MV-4-11 (cell line): ENCODE results near the gene RNASE4.
"Not testable (repeated sequence)": the region's sequence is repeated elsewhere in the genome, so short reads cannot be mapped to it uniquely, and the experiment has no call there.

Experiments
- DNase-seq: peaks from one replicate; lab custom pipeline; 2025; lab: John Stamatoyannopoulos, UW

RNASE4 gene

DNA sequence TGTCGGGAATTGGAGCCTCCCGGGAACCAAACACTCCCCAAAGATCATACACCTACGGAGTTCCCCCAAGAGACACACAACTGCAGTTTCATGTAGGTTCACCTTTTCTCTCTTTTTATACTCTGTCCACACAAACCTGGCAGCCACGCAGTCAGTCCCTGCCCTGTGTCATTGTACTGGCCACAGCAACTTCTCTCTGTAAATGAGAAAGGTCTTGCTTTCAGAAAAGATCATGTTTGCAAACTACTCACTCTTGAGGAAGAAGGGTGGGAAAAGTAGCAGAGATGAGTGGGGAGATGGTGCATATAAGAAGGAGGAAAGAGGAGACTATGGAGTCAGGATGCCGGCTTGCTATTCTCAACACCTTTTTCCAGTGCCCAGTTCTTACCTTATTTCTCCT is 14.6 kb downstream of the RNASE4 start:
- DNase-seq: no peak

DNA sequence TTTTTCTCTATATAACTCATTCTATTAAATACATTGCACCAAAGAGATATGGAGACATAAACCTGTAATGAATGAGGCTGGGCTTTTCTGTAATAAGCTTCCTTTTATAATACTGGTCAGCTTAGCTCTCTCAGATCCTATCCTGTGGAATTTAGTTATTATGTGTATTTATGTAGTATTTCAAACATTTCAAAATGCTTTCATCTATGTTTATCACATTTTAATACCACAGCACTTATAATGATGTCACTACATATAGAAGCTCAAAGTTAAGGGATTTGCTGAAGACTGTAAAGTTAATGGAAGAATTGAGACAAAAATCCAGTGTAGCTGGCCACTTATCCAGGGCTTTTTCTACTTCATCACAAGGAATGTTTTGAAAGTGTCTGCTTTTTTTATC is 15.6 kb downstream of the RNASE4 start:
- no peak for DNase-seq

GRCh38 chr14:20700965-20701364 is 16.6 kb downstream of the RNASE4 start:
- not testable (repeated sequence) for DNase-seq

DNA sequence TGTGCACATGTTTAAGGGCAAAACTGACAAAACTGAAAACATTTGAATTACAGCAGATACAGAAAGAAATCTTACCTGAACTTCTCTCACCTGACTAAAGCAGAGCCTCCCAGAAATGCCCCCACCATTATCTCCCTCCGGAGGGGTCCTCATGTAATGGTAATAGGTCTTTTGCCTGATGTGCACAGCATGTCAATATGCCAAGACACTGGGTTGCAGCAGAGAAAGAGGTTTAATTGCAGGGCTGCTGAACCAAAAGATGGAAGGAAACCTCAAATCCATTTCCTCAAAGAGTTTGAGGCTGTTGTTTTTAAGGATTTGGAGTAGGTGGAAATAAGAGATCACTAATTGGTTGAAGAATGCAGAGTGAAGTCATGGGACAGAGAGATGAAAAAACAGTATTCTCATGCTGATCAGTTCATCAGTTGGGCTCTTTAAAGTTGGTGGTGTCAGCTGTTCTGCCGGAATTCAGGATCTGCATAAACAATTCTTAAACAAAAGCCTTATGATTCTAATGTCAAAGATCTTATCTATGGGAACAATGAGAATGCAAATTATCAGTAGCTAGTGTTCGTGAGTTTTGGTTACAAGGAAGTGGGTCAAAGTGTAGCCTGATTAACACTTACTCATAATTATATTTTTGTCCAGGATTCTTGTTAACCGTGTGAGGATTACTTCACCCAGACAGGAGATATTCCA is 22.4 kb downstream of the RNASE4 start:
- no peak for DNase-seq

- no peak for DNase-seq
These were observed 23.3 kb downstream of the RNASE4 start for GRCh38 chr14:20707622-20708021.

GRCh38 chr14:20711261-20711660 is 26.9 kb downstream of the RNASE4 start:
- DNase-seq: no peak

GRCh38 chr14:20711685-20712084 is 27.3 kb downstream of the RNASE4 start:
- DNase-seq: no peak

- no peak for DNase-seq
These were observed 28.5 kb downstream of the RNASE4 start for GRCh38 chr14:20712904-20713303.

DNA sequence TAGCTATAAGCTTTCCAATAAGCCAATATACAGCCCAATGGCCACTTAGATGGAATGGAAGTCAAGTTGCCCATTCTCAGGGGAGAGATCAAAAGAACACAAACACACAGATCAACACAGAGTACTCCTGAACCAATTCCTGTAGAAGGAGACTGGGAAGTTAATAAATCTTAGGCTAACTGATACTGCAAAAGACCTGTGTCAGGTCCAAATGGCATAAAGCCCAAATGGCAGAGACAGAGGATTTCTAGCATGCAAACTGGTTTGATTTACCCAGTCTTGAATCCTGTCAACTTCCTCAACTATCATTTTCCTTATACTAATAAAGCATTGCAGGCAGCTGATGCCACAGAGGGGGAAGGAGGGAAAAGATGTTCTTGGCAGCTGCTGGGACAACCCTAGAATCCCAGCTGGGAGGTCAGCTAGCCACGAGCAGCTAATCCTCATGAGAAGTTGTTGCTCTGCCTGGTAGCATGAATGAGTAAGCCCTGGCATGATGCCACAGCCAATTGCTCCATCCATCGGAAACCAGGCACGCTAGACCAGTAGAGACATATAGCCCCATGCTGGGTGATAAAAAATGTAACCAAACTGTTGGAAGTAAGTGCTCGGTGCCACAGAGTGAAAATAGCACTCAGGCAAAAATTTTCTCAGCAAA is 30.4 kb downstream of the RNASE4 start:
- DNase-seq: peak; percentile 97

GRCh38 chr14:20719777-20720176 is 35.4 kb downstream of the RNASE4 start:
- DNase-seq: no peak

DNA sequence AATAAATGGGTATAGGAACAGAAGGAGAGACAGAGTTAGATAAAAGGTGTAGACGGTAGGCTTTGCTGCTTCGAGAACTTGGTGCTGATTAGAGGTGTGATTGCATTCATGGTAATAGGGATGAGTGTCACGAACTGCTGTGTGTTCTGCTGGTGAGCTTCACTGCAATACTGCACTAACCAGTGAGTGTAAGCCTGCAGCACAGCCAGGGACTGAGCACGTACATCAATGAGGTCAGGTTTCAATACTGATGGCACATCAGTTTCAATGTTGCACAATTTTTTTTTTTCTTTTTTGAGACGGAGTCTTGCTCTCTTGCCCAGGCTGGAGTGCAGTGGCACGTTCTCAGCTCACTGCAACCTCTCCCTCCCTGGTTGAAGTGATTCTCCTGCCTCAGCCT is 36.4 kb downstream of the RNASE4 start:
- DNase-seq: no peak

DNA sequence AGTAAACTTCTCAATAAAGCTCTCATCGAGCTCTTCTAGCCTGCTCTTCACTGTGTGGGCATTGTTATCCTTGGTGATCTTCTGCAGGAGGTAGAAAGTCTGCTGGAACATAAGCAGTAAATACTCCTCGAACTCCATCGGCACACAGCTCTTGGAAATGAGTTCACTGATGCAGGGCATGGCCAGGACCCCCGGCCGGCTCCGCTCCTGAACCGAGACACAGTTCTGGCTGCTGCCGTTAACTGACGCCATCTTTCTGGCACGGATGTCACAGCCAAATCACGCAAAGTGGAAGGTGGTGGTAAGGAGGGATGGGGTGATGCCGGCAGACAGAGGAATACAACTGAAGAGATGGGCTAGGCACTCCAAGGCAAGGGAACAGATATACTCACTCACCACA is 37.7 kb downstream of the RNASE4 start:
- no peak for DNase-seq

DNA sequence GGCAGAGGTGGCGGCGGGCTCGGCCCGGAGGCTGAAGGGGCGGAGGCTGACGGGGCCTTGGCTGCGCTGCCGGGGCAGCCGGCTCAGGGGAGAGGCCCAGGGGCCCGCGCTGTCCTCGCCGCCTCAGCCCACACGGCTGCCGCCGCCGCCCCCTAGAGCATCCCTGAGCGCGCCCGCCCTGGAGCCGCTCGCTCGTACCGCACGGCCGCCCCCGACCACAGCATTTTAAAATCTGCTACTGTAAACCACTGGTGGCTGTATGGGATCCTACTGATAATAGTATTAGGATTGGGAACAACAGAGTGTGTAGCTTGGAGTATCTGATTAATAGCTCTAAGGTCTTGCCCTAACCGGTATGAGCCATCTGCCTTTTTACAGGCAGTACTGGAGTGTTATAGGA is 39.1 kb downstream of the RNASE4 start:
- DNase-seq: no peak

DNA sequence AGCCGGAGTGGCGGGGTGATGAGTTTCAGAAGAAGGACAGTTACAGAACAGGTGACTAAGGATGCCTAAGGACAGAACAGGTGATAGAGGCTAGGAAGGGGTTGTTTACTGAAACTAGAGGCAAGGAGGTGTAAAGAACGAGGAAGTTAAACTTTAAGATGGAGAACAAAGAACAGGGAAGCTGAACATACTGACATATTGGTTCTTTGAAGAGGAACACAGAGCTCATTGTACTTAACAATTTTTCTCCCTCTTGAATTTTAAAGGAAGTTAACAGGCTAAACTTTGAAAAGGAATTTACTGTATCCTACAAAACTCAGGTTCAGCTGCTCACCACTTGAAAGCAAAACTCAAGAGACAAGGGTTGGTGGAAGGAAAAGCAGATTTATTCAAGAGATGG is 41.8 kb downstream of the RNASE4 start:
- DNase-seq: peak; percentile 11

DNA sequence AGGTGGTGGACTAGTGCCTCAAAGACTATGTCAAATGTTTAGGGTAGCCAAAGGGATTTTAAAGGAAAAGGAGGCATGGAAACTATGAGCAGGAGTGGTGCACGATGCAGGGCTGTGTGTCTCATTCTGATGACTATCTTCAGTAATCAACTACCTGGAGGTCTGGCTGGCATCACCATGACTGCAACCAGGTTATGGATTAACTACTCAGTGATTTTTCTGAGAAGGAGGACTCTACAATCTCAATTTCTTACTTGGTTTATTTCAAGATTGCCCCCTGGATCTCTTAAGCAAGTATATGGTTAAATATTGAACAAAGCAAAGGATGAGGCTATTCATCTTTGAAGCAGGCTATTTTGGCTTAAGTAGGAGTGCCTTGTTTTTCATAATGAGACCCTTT is 42.2 kb downstream of the RNASE4 start:
- DNase-seq: no peak

DNA sequence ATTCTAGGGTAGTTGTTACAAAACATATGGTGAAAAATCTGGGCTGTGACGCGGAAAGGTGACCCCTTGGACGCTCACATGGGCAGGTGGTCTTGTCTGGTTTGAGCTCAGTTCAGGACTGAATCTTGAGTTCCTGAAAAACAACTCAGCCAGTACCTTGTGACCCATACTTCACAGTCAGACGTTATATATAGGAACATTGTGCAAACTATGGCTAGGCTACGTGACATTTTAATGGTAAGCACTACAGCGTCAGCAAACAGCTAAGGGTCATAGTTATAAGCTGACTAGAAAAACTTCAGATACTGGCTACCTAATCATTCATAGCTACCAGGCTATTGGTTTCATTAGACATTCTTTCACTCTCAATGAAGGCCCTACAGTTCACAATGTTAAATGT is 46.5 kb downstream of the RNASE4 start:
- no peak for DNase-seq

- no peak for DNase-seq
These were observed 48.1 kb downstream of the RNASE4 start for GRCh38 chr14:20732477-20732876.

GRCh38 chr14:20732979-20733635 is 48.7 kb downstream of the RNASE4 start:
- no peak for DNase-seq

DNA sequence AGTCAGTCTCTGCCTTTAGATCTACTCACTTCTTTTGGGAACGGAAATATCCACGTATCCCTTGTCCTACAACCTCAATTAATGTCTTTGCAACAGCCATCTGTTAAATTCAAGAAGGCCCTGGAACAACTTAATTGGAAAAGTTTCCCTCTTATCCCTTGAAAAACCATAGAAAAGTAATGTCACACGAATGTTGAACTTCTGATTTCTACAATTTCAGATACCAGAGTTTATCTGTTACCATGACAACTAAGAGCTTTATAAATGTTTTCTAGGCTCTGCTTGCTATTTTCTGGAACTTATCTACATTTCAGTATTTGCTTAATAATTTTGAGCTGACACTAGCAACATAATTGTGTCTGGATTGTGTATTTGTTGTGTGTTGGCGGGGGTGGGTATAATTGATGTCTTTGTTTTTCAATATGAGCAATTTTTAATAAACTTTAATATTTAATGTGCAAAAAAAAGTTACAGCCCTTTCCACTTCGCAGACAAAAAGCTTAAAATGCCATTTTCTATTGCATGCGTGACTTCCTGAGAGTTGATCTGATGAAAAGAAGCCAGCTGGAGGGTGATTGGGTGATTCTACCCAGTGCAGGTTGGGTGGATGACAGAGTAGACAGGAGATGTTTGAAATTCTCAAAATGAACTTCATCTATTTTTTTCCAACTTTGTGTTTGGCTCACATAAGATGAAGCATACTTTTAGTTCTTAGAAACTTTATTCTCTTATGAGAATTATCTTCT is 49.5 kb downstream of the RNASE4 start:
- no peak for DNase-seq

DNA sequence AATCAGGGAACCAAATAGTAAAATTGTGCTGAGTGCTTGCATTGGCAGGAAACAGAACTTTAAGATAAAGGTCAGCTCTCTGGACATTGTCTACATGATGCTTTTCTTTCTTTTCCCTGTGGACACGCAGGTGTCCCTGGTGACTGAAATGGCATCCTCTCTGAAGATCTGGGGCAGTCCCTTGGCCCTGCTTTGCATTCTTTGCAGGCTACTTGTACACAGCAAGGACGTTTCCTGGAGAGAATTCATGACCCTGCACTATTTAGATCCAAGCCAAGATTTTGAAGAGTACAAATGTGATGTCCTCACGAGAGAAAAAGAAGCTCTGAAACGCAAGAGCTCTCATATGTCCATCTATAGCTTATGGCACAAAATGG is 50.1 kb downstream of the RNASE4 start:
- DNase-seq: no peak

DNA sequence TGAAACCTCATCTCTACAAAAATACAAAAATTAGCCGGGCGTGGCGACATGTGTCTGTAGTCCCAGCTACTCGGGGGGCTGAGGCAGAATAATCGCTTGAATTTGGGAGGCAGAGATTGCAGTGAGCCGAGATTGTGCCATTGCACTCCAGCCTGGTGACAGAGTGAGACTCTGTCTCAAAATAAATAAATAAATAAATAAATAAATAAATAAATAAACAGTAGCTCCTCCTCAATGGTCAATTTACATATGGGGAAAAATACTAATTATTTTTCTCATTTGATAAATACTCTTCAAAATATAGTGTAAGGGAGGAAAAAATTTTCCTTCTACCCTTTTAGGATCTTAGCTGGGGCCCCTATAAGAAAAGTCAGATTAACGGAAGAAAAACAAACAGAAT is 53.9 kb downstream of the RNASE4 start:
- DNase-seq: not testable (repeated sequence)

GRCh38 chr14:20742132-20742531 is 57.8 kb downstream of the RNASE4 start:
- DNase-seq: no peak

DNA sequence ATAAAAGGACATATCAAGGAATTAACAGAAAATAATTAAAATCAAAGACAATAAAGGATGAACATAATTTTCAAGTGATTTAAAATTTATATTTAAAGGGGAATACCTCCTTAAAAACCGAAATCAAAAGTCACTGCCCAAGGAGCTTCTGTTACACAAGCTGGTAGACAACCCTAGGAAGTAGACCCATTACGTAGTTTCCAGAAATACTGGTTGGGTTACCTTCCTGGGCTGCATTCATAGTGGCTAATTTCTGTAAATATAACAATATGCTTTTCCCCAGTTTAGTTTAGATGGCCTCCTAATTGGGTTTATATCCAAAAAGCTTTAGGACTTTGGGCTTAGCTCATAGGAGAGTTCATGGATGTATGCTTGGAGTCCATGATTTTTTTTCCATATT is 59.2 kb downstream of the RNASE4 start:
- no peak for DNase-seq
